ENCODE results near the gene CACNA1G. TPM values are rescaled to one million over a fixed set of nuclear protein-coding genes. Genes with fewer than 3 reads are reported as not detected.
A peak's percentile ranks its signal among the peaks of the same experiment; 100 is the strongest.

Gene CACNA1G
- total RNA-seq, 1 donor from 2014 or later: 0.19 TPM

DNA sequence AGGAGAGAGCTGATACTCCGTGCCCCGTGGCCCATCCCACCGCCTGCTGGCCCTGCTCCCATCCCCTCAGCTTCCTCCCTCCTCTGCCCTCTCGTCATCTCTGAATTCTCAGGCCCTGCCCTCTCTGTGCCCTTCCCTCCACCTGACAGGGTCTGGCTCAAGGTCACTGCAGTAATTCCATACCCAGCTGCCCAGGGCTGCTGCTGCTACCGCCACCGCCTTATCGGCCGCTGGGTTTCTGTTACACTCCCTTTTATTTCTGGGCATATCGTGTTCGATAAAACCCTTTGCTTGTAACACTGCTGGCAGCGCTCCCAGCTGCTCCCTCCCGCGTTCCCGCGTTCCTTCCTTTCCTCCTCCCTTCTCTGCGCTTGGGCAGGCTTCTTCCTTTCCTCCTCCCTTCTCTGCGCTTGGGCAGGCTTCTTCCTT lies 26.8 kb upstream of the CACNA1G start:
- peak overlapping the region; percentile 28 for H3K27ac Mint-ChIP-seq
- peaks cover 37% of the 10 kb centered on the region for H3K4me1 Mint-ChIP-seq (ENCODE audit: low read depth)
- DNase-seq (ENCODE audit: low spot score, unreplicated experiment): no peak
- peaks cover 5% of the 10 kb centered on the region for H3K36me3 Mint-ChIP-seq (ENCODE audit: insufficient read depth)
- TF ChIP-seq, protein P1, sequence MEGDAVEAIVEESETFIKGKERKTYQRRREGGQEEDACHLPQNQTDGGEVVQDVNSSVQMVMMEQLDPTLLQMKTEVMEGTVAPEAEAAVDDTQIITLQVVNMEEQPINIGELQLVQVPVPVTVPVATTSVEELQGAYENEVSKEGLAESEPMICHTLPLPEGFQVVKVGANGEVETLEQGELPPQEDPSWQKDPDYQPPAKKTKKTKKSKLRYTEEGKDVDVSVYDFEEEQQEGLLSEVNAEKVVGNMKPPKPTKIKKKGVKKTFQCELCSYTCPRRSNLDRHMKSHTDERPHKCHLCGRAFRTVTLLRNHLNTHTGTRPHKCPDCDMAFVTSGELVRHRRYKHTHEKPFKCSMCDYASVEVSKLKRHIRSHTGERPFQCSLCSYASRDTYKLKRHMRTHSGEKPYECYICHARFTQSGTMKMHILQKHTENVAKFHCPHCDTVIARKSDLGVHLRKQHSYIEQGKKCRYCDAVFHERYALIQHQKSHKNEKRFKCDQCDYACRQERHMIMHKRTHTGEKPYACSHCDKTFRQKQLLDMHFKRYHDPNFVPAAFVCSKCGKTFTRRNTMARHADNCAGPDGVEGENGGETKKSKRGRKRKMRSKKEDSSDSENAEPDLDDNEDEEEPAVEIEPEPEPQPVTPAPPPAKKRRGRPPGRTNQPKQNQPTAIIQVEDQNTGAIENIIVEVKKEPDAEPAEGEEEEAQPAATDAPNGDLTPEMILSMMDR (IDR thresholded peaks at IDR 0.05; ENCODE audit: unreplicated experiment): no peak
- no peaks in the 10 kb centered on the region for H3K9me3 Mint-ChIP-seq (ENCODE audit: low read depth)
- H3K4me3 Mint-ChIP-seq (ENCODE audit: low read depth): peak overlapping the region; percentile 75
- H3K27me3 Mint-ChIP-seq: peaks cover 18% of the 10 kb centered on the region

DNA sequence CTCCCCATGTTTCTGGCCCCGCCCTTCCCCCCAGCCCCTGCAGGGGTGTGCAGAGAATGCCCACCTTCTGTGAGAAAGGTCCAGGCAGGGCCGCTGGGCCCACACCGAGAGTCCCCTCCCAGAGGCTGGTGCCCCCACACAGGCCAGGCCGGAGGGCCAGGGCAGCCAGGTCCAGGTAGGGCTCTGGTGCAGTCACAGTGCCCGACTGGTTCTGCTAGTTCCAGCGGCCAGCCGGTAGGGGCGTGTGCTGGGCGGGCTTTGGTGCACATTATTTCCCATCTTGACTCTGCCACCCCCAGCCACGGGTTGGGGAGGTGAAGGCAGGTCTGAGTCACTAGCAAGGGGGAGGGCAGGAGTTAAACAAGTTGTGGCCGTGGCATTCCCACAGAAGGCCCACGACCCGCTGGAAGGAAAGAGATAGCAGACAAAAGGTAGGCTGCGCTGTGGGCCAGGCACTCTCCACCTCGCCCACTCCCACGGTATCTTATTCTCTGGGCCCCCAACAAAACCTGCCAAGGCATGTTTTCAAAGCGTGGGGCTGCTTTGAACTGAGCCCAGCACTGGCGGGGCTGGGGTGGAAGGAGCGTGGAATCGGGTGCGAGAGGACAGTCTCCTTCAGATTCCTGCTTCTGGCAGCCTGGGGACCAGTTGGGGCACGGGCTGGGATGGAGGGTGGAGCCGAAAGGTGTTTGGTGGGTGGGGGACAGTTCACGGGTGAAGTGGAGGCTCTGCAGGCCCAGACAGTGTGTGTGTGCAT lies 26.1 kb upstream of the CACNA1G start:
- Mint-ChIP-seq H3K27ac (peak overlapping the region; percentile 89), H3K4me1 (ENCODE audit: low read depth) (peaks cover 37% of the 10 kb centered on the region), H3K36me3 (ENCODE audit: insufficient read depth) (peaks cover 5% of the 10 kb centered on the region), H3K4me3 (ENCODE audit: low read depth) (peak overlapping the region; percentile 75), H3K9me3 (ENCODE audit: low read depth) (no peaks in the 10 kb centered on the region), H3K27me3 (peaks cover 15% of the 10 kb centered on the region)
- DNase-seq (ENCODE audit: low spot score, unreplicated experiment): no peak
- TF ChIP-seq, protein P1 (IDR thresholded peaks at IDR 0.05; ENCODE audit: unreplicated experiment): peak; percentile 60

DNA sequence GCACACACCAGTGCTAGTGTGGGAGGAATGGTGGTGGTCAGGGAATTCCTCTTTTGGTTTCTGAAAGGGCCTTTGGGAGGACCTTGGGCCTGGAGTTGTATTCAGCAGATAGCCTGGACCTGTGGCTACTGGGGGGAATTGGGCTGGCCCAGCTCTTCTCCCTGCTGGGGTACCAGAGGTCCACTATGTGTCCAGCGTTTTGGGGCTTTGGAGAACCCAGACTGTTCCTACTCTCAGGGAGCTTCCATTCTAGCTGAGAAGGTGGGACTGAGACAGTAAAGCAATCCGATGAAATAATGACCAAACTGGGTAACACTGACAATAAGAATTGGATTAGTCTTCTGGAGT lies 25.6 kb upstream of the CACNA1G start:
- TF ChIP-seq, protein P1 (IDR thresholded peaks at IDR 0.05; ENCODE audit: unreplicated experiment): no peak
- peaks cover 5% of the 10 kb centered on the region for H3K36me3 Mint-ChIP-seq (ENCODE audit: insufficient read depth)
- H3K27me3 Mint-ChIP-seq: peaks cover 15% of the 10 kb centered on the region
- DNase-seq (ENCODE audit: low spot score, unreplicated experiment): no peak
- no peak overlapping the region for H3K27ac Mint-ChIP-seq
- H3K9me3 Mint-ChIP-seq (ENCODE audit: low read depth): no peaks in the 10 kb centered on the region
- H3K4me1 Mint-ChIP-seq (ENCODE audit: low read depth): peaks cover 37% of the 10 kb centered on the region
- H3K4me3 Mint-ChIP-seq (ENCODE audit: low read depth): peak overlapping the region; percentile 75

DNA sequence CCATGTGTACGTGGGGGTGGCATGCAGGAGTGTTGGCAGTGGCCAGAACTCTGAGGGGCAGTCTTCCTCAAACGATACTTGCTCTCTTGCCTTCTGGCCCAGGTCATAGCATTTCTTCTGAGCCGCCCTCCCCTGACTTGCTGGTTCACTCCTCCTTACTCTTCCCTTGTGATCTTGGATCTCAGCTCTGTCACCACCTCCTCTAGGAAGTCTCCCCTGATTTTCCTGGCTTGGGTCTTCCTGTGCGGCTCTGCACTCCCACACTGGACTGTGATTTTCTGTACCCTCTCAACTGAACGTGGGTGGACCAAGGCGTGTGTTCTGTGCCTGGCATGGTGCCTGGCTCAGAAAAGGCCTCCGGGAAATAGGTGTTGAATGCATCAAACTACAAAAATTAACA lies 25.1 kb upstream of the CACNA1G start:
- Mint-ChIP-seq H3K9me3 (ENCODE audit: low read depth) (no peaks in the 10 kb centered on the region), H3K36me3 (ENCODE audit: insufficient read depth) (peaks cover 5% of the 10 kb centered on the region), H3K4me3 (ENCODE audit: low read depth) (no peak overlapping the region), H3K4me1 (ENCODE audit: low read depth) (peaks cover 37% of the 10 kb centered on the region), H3K27ac (no peak overlapping the region), H3K27me3 (peaks cover 15% of the 10 kb centered on the region)
- DNase-seq (ENCODE audit: low spot score, unreplicated experiment): no peak
- TF ChIP-seq, protein P1 (IDR thresholded peaks at IDR 0.05; ENCODE audit: unreplicated experiment): no peak

DNA sequence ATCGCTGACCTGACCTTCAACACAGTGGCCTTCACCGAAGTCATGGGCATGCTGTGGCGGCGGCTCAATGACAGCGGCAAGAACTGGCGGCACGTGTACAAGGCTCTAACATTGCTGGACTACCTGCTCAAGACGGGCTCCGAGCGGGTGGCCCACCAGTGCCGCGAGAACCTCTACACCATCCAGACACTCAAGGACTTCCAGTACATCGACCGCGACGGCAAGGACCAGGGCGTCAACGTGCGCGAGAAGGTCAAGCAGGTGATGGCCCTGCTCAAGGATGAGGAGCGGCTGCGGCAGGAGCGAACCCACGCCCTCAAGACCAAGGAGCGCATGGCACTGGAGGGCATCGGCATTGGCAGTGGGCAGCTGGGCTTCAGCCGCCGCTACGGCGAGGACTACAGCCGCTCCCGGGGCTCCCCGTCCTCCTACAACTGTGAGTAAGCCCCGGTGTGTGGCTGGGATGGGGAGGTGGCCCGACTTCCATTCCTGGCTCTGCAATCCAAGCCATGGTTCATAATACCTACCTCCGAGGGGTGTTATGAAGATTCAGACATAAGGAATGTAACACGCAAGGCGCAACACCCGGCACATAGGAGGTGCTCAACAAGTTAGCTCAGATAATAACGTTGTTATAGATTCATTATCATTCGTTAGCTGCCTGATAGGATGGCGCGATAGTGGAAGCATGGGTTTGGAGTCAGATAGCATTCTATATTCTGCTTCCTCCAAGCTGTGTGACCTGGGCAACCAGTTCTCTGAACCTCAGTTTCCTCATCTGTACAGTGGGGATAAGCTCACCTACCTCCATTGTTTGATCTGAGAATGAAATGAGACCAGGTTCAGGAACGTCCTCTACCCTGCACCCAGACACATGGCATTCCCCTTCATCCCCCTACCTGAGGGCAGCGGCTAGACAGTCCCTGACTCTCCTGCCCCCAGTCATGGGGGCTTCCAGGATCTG lies 23.6 kb upstream of the CACNA1G start:
- peaks cover 31% of the 10 kb centered on the region for H3K4me1 Mint-ChIP-seq (ENCODE audit: low read depth)
- no peak for DNase-seq (ENCODE audit: low spot score, unreplicated experiment)
- H3K4me3 Mint-ChIP-seq (ENCODE audit: low read depth): no peak overlapping the region
- H3K9me3 Mint-ChIP-seq (ENCODE audit: low read depth): no peaks in the 10 kb centered on the region
- H3K36me3 Mint-ChIP-seq (ENCODE audit: insufficient read depth): peaks cover 5% of the 10 kb centered on the region
- TF ChIP-seq, protein P1 (IDR thresholded peaks at IDR 0.05; ENCODE audit: unreplicated experiment): no peak
- H3K27ac Mint-ChIP-seq: no peak overlapping the region
- H3K27me3 Mint-ChIP-seq: peaks cover 12% of the 10 kb centered on the region

Data from progenitor cell of endocrine pancreas (in vitro differentiated cells).